Measurements from ENCODE around the gene LYPD6B. TPM values are rescaled to one million over a fixed set of nuclear protein-coding genes. Genes with fewer than 3 reads are reported as not detected.

The LYPD6B gene
- total and polyA plus RNA-seq, 2 experiments from 2014 or later, result 1.7 to 3.6 TPM

DNA sequence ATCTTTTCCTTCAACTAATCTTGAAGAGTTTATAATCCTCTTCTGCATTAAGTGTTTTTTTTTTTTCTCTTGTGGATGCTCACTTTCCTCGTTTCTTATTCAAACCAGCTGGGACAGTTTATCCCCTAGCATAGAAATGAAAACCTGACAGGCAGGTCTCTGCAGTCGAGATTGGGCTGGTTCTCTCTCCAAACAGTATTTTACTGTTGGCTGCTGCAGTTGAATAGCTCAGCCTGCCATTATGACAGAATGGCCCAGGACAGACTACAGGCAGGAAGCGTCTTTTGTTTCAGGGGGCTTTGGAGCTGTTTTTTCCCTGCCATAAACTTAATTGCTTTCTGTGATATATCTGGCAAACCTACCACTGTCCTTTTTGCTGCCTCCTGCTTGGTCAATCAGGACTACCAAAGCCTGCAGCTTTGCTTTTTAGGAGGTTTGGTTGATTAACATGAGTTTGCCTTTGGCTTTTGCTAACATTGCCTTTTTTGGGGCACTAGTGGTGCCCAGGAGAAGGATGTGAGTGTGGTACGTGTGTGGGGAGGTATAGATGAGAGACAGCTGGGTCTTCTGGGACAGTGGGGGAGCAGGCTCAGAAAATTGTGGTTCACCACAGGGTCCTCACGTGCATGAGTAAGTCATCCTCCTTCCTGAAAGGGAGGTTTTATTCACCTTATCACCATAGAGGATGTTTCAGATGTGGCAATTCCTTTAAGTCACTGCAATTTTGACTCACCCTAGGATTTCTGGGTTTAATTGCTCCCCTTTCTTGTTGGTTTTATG is 128.7 kb downstream of the LYPD6B start (continued):
- TF ChIP-seq JUNB (IDR thresholded peaks at IDR 0.05; ENCODE audit: unreplicated experiment) (no peak), NANOG (IDR thresholded peaks at IDR 0.05; ENCODE audit: borderline replicate concordance) (no peak), ZNF114 (CRISPR knock-in tag; IDR thresholded peaks at IDR 0.05) (no peak), CREB1 (CRISPR knock-in tag; IDR thresholded peaks at IDR 0.05; ENCODE audit: low read depth) (no peak), POLR2AphosphoS5 (IDR thresholded peaks at IDR 0.05; ENCODE audit: low read depth) (no peak), EZH2 (IDR thresholded peaks at IDR 0.05; ENCODE audit: low read depth, unreplicated experiment) (no peak)

DNA sequence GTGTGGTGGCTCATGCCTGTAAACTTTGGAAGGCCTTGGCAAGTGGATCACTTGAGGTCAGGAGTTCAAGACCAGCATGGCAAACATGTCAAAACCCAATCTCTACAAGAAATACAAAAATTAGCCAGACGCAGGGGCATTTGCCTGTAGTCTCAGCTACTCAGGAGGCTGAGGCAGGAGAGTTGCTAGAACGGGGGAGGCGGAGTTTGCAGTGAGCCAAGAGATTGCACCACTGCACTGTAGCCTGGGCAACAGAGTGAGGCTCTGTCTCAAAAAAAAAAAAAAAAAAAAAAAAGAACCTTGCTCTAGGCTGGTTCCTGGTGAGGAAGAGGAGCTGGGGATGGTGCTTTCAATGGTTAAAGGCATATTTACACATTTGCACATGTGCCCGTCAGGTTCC is 129.4 kb downstream of the LYPD6B start:
- Histone ChIP-seq H3K36me3 (ENCODE audit: insufficient read depth) (no peaks in the 10 kb centered on the region), H2AFZ (no peak overlapping the region), H3K4me2 (no peak overlapping the region), H3K9me2 (ENCODE audit: insufficient read depth) (no peaks in the 10 kb centered on the region), H3F3A (replicated peaks; ENCODE audit: low read depth) (no peaks in the 10 kb centered on the region), H3K4me3 (no peak overlapping the region), H3K4me1 (ENCODE audit: insufficient read depth) (peaks cover 8% of the 10 kb centered on the region; the same call in 1 of the 2 replicates), H3K79me2 (replicated peaks; ENCODE audit: insufficient read depth) (no peaks in the 10 kb centered on the region), H3K27me3 (ENCODE audit: insufficient read depth) (no peaks in the 10 kb centered on the region), H3K27ac (ENCODE audit: low read depth) (no peak overlapping the region), H4K20me1 (replicated peaks; ENCODE audit: insufficient read depth) (no peaks in the 10 kb centered on the region; the same call in 1 of the 2 replicates)
- peaks cover 3% of the 10 kb centered on the region; the same call in 2 of the 3 replicates for H3K36me3 Mint-ChIP-seq (ENCODE audit: low read depth)
- ATAC-seq, result no peak
- peaks cover 1% of the 10 kb centered on the region for H3K27me3 Mint-ChIP-seq (ENCODE audit: insufficient read depth, low read depth, poor library complexity)
- no peak for DNase-seq (ENCODE audit: low spot score)
- no peak overlapping the region for H3K27ac Mint-ChIP-seq
- TF ChIP-seq ZNF114 (CRISPR knock-in tag; IDR thresholded peaks at IDR 0.05) (no peak), NANOG (IDR thresholded peaks at IDR 0.05; ENCODE audit: borderline replicate concordance) (no peak), ZNF331 (CRISPR knock-in tag; IDR thresholded peaks at IDR 0.05; ENCODE audit: low read depth) (no peak), STAT1 (IDR thresholded peaks at IDR 0.05; ENCODE audit: unreplicated experiment) (no peak)
- TF ChIP-seq, protein P1, sequence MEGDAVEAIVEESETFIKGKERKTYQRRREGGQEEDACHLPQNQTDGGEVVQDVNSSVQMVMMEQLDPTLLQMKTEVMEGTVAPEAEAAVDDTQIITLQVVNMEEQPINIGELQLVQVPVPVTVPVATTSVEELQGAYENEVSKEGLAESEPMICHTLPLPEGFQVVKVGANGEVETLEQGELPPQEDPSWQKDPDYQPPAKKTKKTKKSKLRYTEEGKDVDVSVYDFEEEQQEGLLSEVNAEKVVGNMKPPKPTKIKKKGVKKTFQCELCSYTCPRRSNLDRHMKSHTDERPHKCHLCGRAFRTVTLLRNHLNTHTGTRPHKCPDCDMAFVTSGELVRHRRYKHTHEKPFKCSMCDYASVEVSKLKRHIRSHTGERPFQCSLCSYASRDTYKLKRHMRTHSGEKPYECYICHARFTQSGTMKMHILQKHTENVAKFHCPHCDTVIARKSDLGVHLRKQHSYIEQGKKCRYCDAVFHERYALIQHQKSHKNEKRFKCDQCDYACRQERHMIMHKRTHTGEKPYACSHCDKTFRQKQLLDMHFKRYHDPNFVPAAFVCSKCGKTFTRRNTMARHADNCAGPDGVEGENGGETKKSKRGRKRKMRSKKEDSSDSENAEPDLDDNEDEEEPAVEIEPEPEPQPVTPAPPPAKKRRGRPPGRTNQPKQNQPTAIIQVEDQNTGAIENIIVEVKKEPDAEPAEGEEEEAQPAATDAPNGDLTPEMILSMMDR (conservative IDR thresholded peaks at IDR 0.05; ENCODE audit: low read depth in 2 of 2), result no peak
- TF ChIP-seq, protein P2, sequence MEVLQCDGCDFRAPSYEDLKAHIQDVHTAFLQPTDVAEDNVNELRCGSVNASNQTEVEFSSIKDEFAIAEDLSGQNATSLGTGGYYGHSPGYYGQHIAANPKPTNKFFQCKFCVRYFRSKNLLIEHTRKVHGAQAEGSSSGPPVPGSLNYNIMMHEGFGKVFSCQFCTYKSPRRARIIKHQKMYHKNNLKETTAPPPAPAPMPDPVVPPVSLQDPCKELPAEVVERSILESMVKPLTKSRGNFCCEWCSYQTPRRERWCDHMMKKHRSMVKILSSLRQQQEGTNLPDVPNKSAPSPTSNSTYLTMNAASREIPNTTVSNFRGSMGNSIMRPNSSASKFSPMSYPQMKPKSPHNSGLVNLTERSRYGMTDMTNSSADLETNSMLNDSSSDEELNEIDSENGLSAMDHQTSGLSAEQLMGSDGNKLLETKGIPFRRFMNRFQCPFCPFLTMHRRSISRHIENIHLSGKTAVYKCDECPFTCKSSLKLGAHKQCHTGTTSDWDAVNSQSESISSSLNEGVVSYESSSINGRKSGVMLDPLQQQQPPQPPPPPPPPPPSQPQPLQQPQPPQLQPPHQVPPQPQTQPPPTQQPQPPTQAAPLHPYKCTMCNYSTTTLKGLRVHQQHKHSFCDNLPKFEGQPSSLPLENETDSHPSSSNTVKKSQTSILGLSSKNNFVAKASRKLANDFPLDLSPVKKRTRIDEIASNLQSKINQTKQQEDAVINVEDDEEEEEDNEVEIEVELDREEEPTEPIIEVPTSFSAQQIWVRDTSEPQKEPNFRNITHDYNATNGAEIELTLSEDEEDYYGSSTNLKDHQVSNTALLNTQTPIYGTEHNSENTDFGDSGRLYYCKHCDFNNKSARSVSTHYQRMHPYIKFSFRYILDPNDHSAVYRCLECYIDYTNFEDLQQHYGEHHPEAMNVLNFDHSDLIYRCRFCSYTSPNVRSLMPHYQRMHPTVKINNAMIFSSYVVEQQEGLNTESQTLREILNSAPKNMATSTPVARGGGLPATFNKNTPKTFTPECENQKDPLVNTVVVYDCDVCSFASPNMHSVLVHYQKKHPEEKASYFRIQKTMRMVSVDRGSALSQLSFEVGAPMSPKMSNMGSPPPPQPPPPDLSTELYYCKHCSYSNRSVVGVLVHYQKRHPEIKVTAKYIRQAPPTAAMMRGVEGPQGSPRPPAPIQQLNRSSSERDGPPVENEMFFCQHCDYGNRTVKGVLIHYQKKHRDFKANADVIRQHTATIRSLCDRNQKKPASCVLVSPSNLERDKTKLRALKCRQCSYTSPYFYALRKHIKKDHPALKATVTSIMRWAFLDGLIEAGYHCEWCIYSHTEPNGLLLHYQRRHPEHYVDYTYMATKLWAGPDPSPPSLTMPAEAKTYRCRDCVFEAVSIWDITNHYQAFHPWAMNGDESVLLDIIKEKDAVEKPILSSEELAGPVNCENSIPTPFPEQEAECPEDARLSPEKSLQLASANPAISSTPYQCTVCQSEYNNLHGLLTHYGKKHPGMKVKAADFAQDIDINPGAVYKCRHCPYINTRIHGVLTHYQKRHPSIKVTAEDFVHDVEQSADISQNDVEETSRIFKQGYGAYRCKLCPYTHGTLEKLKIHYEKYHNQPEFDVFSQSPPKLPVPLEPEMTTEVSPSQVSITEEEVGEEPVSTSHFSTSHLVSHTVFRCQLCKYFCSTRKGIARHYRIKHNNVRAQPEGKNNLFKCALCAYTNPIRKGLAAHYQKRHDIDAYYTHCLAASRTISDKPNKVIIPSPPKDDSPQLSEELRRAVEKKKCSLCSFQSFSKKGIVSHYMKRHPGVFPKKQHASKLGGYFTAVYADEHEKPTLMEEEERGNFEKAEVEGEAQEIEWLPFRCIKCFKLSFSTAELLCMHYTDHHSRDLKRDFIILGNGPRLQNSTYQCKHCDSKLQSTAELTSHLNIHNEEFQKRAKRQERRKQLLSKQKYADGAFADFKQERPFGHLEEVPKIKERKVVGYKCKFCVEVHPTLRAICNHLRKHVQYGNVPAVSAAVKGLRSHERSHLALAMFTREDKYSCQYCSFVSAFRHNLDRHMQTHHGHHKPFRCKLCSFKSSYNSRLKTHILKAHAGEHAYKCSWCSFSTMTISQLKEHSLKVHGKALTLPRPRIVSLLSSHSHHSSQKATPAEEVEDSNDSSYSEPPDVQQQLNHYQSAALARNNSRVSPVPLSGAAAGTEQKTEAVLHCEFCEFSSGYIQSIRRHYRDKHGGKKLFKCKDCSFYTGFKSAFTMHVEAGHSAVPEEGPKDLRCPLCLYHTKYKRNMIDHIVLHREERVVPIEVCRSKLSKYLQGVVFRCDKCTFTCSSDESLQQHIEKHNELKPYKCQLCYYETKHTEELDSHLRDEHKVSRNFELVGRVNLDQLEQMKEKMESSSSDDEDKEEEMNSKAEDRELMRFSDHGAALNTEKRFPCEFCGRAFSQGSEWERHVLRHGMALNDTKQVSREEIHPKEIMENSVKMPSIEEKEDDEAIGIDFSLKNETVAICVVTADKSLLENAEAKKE (CRISPR knock-in tag; IDR thresholded peaks at IDR 0.05), result no peak
- H3K4me1 Mint-ChIP-seq, result peaks cover 15% of the 10 kb centered on the region
- H3K4me3 Mint-ChIP-seq, result no peak overlapping the region
- H3K9me3 Mint-ChIP-seq, result no peaks in the 10 kb centered on the region
